HuH-7 (cell line): ENCODE measurements around the gene TMEM218.
"Not testable (repeated sequence)": the region's sequence is repeated elsewhere in the genome, so short reads cannot be mapped to it uniquely, and the experiment has no call there.

Experiments
- DNase-seq: peaks from one replicate; pipeline ENCODE4 v3.0.0; 2011; ENCODE audit warnings: low spot score

Gene TMEM218

GRCh38 chr11:125075900-125076317 is 35.5 kb downstream of the TMEM218 start:
- no peak for DNase-seq

- no peak for DNase-seq
These were observed 36.2 kb downstream of the TMEM218 start for GRCh38 chr11:125075242-125075625.

- no peak for DNase-seq
These were observed 36.8 kb downstream of the TMEM218 start for GRCh38 chr11:125074511-125075241.

- no peak for DNase-seq
These were observed 37.6 kb downstream of the TMEM218 start for GRCh38 chr11:125073616-125074483.

GRCh38 chr11:125072961-125073590 is 38.4 kb downstream of the TMEM218 start:
- DNase-seq, result no peak

GRCh38 chr11:125072218-125072960 is 39.0 kb downstream of the TMEM218 start:
- no peak for DNase-seq

GRCh38 chr11:125071846-125072217 is 39.6 kb downstream of the TMEM218 start:
- no peak for DNase-seq

GRCh38 chr11:125071435-125071834 is 40.0 kb downstream of the TMEM218 start:
- no peak for DNase-seq

GRCh38 chr11:125070699-125071254 is 40.6 kb downstream of the TMEM218 start:
- DNase-seq, result peak; percentile 61

- no peak for DNase-seq
These were observed 41.6 kb downstream of the TMEM218 start for GRCh38 chr11:125069796-125070195.

GRCh38 chr11:125069008-125069407 is 42.4 kb downstream of the TMEM218 start:
- DNase-seq, result no peak

GRCh38 chr11:125068368-125068767 is 43.1 kb downstream of the TMEM218 start:
- DNase-seq, result no peak

GRCh38 chr11:125064070-125064469 is 47.4 kb downstream of the TMEM218 start:
- no peak for DNase-seq

GRCh38 chr11:125063429-125064043 is 47.9 kb downstream of the TMEM218 start:
- no peak for DNase-seq

GRCh38 chr11:125062931-125063428 is 48.4 kb downstream of the TMEM218 start, which contains the start of gene SLC37A2:
Gene SLC37A2 (plus strand): TSS chr11:125063305. CDS start chr11:125063368, 63 bp downstream.
- peak; percentile 66 for DNase-seq

GRCh38 chr11:125062218-125062930 is 49.1 kb downstream of the TMEM218 start:
- DNase-seq, result no peak

- no peak for DNase-seq
These were observed 50.1 kb downstream of the TMEM218 start for GRCh38 chr11:125061281-125061680.

GRCh38 chr11:125057693-125058016 is 53.8 kb downstream of the TMEM218 start:
- DNase-seq, result no peak

GRCh38 chr11:125056931-125057692 is 54.3 kb downstream of the TMEM218 start:
- DNase-seq, result no peak

GRCh38 chr11:125056111-125056510 is 55.3 kb downstream of the TMEM218 start:
- not testable (repeated sequence) for DNase-seq
